ENCODE data around the gene ASCL3.
"Not testable (repeated sequence)": the region's sequence is repeated elsewhere in the genome, so short reads cannot be mapped to it uniquely, and the experiment has no call there.

The ASCL3 gene

DNA sequence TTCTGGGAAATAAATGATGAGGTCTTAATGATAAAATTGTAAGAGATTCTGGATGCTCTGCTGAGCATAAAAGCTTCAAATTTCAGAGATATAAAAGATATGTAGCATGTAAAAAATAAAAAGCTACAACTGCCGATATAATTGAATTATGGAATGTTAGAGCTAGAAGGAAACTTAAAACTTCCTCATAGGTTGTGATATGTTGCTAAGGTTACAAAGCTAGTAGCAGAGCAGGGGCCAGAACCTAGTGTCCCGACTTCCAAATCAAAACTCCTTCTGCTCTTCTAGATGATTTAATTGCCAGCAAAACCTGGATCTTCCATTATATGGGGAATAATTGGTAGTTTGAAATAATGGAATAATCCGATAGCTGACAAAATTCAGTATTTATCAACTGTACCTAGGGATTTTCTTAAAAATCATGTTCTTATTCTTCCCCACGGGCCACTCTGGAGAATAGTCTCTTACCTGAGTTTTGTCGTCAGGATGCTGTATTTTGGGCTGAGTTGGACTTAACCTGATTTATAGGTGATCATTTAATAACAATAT, at the start of gene ASCL3:
Gene ASCL3 (minus strand): TSS at position 499 of the 549 bp plus-strand sequence. CDS start 4,855 bp downstream, outside the sequence.
- no peaks in the 10 kb centered on the region for H3K9me3 Mint-ChIP-seq
- no peaks in the 10 kb centered on the region for H3K4me1 Mint-ChIP-seq (ENCODE audit: low read depth)
- peaks cover 16% of the 10 kb centered on the region for H3K27me3 Mint-ChIP-seq (ENCODE audit: low read depth)
- no peak within 1 kb of the TSS for H3K4me3 Mint-ChIP-seq
- H3K36me3 Mint-ChIP-seq (ENCODE audit: low read depth): peaks cover 10% of the 10 kb centered on the region
- no peak within 1 kb of the TSS for H3K27ac Mint-ChIP-seq

GRCh38 chr11:8989453-8989852, 46.6 kb upstream of the ASCL3 start:
- peaks cover 9% of the 10 kb centered on the region for H3K27me3 Mint-ChIP-seq (ENCODE audit: low read depth)
- no peaks in the 10 kb centered on the region for H3K36me3 Mint-ChIP-seq (ENCODE audit: low read depth)
- H3K27ac Mint-ChIP-seq: no peak overlapping the region
- no peaks in the 10 kb centered on the region for H3K9me3 Mint-ChIP-seq
- H3K4me1 Mint-ChIP-seq (ENCODE audit: low read depth): peaks cover 15% of the 10 kb centered on the region
- H3K4me3 Mint-ChIP-seq: no peak overlapping the region

DNA sequence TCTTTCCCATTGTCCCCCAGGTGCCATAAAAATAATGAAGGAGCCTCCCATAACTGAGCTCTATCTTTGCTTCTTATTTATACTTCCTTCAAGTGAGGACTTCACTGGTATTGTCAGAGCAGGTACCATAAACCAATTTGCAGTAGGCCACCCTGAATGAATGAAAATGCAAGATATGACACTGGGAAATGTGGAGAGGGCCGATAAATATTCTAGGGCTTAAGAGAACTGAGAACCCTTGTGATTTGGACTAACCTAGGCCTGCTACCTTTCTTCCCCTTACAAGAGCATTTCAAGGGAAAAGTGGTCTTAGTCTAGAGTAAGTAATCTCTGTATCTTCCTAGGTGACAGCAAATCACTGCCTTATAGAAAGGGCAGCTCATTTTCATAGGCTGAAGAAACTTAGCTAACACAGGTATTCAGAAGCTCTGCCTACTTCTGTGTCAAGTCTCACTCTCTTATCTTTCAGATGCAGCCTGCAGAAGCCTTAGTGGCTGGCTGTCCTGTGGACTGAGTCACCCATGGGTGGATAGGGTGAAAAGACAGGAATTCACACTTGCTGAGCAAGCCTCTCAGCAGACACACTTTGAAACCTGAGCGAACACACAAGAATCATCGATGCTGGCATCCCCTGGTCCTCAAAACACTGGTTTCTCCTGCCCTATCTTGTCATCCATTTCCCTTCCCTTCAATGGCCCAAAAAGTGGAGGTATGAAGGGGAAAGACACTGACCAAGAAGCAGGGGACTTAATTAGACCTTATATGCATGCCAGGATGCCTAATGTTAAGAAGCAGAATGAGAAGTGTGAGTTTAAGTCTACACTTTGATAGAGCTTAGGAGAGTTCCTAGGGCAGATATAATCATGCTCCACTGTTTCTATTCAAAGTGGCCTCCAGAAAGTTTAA, 45.8 kb upstream of the ASCL3 start:
- H3K27ac Mint-ChIP-seq: no peak overlapping the region
- H3K36me3 Mint-ChIP-seq (ENCODE audit: low read depth): no peaks in the 10 kb centered on the region
- no peak overlapping the region for H3K4me3 Mint-ChIP-seq
- H3K4me1 Mint-ChIP-seq (ENCODE audit: low read depth): peaks cover 15% of the 10 kb centered on the region
- H3K9me3 Mint-ChIP-seq: no peaks in the 10 kb centered on the region
- H3K27me3 Mint-ChIP-seq (ENCODE audit: low read depth): peaks cover 9% of the 10 kb centered on the region

DNA sequence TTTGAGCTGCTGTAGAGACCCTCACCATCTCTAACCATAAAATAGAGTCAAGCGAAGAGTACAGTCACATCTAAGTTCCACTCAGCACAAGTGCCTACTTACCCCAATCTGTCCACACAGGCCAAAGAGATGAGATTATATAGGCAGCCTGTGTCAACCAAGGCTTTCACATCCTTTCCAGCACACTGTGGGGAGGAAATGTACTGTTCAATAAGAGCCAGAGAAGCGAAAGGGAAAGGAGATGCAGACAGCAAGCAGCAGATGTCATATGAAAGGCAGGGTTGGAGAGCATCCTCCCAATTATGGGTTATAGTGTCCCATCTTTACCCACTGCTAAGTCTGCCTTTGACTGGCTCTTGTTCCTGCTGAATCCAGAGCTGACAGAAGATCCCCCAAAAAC, 44.6 kb upstream of the ASCL3 start:
- no peaks in the 10 kb centered on the region for H3K36me3 Mint-ChIP-seq (ENCODE audit: low read depth)
- no peak overlapping the region for H3K4me3 Mint-ChIP-seq
- no peaks in the 10 kb centered on the region for H3K9me3 Mint-ChIP-seq
- H3K27ac Mint-ChIP-seq: peak overlapping the region; percentile 55
- H3K4me1 Mint-ChIP-seq (ENCODE audit: low read depth): peaks cover 15% of the 10 kb centered on the region
- peaks cover 3% of the 10 kb centered on the region for H3K27me3 Mint-ChIP-seq (ENCODE audit: low read depth)

- not testable (repeated sequence) for H3K36me3 Mint-ChIP-seq (ENCODE audit: low read depth); H3K27me3 Mint-ChIP-seq (ENCODE audit: low read depth); H3K4me3 Mint-ChIP-seq; H3K9me3 Mint-ChIP-seq; H3K27ac Mint-ChIP-seq
- H3K4me1 Mint-ChIP-seq (ENCODE audit: low read depth): peaks cover 15% of the 10 kb centered on the region
Measured at GRCh38 chr11:8986772-8987171, 44.0 kb upstream of the ASCL3 start.

DNA sequence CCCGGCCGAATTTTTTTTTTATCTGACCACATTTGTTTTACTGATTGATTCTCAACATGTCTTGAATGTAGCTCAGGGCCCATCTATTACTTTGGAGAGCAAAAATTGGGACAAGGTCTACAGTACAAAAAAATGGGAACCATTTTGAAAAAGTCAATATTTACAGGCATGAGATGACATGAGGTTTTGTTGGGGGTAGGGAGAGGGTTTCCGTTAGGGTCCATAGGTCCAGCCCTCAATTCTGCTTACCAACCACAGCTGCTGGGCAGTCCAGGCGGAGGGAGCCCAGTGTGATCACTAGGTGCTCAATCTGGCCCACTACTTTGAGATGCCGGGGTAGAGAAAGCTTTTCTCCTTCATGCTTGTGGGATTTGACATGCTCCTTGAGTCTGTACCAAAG, 42.6 kb upstream of the ASCL3 start:
- H3K4me1 Mint-ChIP-seq (ENCODE audit: low read depth): peaks cover 15% of the 10 kb centered on the region
- H3K27me3 Mint-ChIP-seq (ENCODE audit: low read depth): no peaks in the 10 kb centered on the region
- no peak overlapping the region for H3K27ac Mint-ChIP-seq
- H3K36me3 Mint-ChIP-seq (ENCODE audit: low read depth): no peaks in the 10 kb centered on the region
- no peaks in the 10 kb centered on the region for H3K9me3 Mint-ChIP-seq
- H3K4me3 Mint-ChIP-seq: no peak overlapping the region

- Mint-ChIP-seq H3K27me3 (ENCODE audit: low read depth) (no peaks in the 10 kb centered on the region), H3K9me3 (no peaks in the 10 kb centered on the region), H3K4me3 (no peak overlapping the region), H3K36me3 (ENCODE audit: low read depth) (no peaks in the 10 kb centered on the region), H3K4me1 (ENCODE audit: low read depth) (peaks cover 10% of the 10 kb centered on the region), H3K27ac (no peak overlapping the region)
Measured at GRCh38 chr11:8983552-8983951, 40.7 kb upstream of the ASCL3 start.

DNA sequence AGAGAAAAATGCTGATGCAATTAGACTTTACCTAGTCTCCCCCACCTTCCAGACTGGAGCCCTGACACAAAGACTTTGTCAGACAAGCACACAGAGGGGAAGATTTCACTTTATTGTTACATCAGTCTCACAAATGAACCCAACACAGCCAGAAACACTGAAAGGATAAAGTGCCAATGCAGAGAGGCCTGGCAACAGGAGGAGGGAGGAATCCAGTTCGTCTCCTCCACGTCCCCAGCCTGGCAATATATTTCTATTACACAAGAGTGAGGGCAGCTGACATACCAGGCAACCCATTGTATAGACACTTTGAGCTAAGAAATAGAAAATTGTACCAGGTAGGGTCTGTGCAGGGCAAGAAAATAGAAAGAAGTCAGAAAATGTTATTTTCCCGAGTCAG, 37.7 kb upstream of the ASCL3 start:
- no peaks in the 10 kb centered on the region for H3K9me3 Mint-ChIP-seq
- H3K4me3 Mint-ChIP-seq: no peak overlapping the region
- H3K4me1 Mint-ChIP-seq (ENCODE audit: low read depth): no peaks in the 10 kb centered on the region
- no peak overlapping the region for H3K27ac Mint-ChIP-seq
- H3K27me3 Mint-ChIP-seq (ENCODE audit: low read depth): no peaks in the 10 kb centered on the region
- H3K36me3 Mint-ChIP-seq (ENCODE audit: low read depth): no peaks in the 10 kb centered on the region

DNA sequence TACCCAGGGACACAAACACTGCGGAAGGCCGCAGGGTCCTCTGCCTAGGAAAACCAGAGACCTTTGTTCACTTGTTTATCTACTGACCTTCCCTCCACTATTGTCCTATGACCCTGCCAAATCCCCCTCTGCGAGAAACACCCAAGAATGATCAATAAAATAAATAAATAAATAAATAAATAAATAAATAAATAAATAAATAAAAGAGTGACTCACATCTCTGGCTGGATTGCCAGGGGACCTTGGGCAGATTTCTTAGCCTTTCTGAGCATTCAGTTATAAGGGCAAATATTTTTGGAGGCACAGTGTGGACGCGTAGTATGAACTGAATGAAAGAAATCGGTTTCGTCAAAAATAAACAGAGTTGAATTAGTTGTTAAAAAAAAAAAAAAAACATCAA, 36.5 kb upstream of the ASCL3 start:
- not testable (repeated sequence) for H3K4me1 Mint-ChIP-seq (ENCODE audit: low read depth); H3K27ac Mint-ChIP-seq; H3K27me3 Mint-ChIP-seq (ENCODE audit: low read depth); H3K9me3 Mint-ChIP-seq; H3K4me3 Mint-ChIP-seq; H3K36me3 Mint-ChIP-seq (ENCODE audit: low read depth)

GRCh38 chr11:8973121-8973520, 30.3 kb upstream of the ASCL3 start:
- H3K27me3 Mint-ChIP-seq (ENCODE audit: low read depth): no peaks in the 10 kb centered on the region
- H3K9me3 Mint-ChIP-seq: no peaks in the 10 kb centered on the region
- no peaks in the 10 kb centered on the region for H3K36me3 Mint-ChIP-seq (ENCODE audit: low read depth)
- no peak overlapping the region for H3K27ac Mint-ChIP-seq
- H3K4me3 Mint-ChIP-seq: no peak overlapping the region
- H3K4me1 Mint-ChIP-seq (ENCODE audit: low read depth): no peaks in the 10 kb centered on the region

DNA sequence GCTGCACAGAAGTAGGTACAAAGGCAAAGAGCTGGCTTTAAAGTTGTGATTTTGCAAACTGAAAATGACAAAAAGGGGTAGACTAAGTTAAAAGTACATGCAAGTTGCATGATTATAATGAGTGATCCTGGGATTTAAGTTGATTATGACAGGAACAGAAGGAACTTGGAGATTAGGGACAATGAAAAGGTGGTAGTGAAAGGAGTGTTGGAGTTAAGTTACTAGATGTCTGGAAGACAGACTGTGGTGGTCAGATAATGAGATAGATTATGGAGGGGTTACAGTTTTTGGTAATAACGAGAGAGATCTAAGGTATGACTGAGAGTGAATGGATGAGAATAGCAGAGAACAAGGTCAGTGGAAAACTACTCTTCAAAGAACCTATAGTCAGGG, 29.1 kb upstream of the ASCL3 start:
- Mint-ChIP-seq H3K27me3 (ENCODE audit: low read depth) (no peaks in the 10 kb centered on the region), H3K4me1 (ENCODE audit: low read depth) (peaks cover 2% of the 10 kb centered on the region), H3K36me3 (ENCODE audit: low read depth) (no peaks in the 10 kb centered on the region), H3K9me3 (no peaks in the 10 kb centered on the region), H3K27ac (no peak overlapping the region), H3K4me3 (no peak overlapping the region)

DNA sequence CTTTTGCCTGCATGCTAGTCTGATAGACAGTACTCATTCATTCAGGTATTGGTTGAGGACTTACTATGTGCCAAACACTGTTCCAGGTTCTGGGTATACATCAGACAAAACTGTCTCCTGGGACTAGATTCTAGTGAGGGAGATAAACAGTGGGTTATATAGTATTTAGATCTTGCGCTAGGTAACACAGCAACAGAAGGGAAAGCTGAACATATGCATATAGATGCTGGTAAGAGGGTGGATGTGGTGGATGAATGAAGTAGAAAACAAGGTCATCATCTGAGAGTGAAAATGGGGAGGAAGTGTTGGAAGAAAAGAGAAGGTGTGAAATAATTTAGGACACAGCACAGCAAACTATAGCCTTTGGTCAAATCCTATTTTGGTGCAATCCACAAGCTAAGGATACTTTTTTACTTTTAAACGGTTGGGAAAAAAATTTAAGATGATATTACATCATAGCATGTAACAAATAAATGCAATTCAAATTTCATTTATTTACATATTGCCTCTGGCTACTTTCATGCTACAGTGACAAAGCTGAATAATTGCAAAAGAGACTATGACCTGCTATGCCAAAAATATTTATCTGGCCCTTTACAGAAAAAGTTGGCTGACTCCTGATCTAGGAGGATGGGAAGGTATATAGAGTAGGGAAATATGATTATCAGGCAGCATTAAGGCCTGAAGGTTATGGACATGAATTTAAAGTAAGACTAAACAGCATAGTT, 28.5 kb upstream of the ASCL3 start:
- Mint-ChIP-seq H3K4me1 (ENCODE audit: low read depth) (peaks cover 2% of the 10 kb centered on the region), H3K4me3 (no peak overlapping the region), H3K9me3 (no peaks in the 10 kb centered on the region), H3K27ac (no peak overlapping the region), H3K27me3 (ENCODE audit: low read depth) (no peaks in the 10 kb centered on the region), H3K36me3 (ENCODE audit: low read depth) (no peaks in the 10 kb centered on the region)

DNA sequence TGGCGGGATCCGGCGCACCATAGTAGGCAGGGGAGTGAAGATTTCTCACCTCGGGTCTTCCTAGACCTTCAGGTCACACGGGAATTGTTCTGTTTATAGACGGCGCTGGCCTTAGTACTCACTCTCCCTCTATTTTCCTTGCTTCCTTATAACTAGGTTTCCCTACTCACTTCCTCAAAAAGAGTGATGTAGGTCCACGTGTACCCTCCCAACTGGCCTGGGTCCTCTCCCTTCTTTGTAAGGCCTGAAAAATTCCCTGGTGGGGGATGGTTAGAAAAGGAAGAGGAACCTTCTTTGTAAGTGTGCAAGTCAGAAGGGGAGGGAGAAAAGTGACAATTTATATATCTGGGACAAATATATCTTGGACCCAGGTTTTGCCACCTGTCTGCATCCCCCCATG, 24.4 kb upstream of the ASCL3 start:
- Mint-ChIP-seq H3K27ac (no peak overlapping the region), H3K4me3 (no peak overlapping the region), H3K4me1 (ENCODE audit: low read depth) (peaks cover 22% of the 10 kb centered on the region), H3K36me3 (ENCODE audit: low read depth) (peaks cover 6% of the 10 kb centered on the region), H3K9me3 (no peaks in the 10 kb centered on the region), H3K27me3 (ENCODE audit: low read depth) (no peaks in the 10 kb centered on the region)

DNA sequence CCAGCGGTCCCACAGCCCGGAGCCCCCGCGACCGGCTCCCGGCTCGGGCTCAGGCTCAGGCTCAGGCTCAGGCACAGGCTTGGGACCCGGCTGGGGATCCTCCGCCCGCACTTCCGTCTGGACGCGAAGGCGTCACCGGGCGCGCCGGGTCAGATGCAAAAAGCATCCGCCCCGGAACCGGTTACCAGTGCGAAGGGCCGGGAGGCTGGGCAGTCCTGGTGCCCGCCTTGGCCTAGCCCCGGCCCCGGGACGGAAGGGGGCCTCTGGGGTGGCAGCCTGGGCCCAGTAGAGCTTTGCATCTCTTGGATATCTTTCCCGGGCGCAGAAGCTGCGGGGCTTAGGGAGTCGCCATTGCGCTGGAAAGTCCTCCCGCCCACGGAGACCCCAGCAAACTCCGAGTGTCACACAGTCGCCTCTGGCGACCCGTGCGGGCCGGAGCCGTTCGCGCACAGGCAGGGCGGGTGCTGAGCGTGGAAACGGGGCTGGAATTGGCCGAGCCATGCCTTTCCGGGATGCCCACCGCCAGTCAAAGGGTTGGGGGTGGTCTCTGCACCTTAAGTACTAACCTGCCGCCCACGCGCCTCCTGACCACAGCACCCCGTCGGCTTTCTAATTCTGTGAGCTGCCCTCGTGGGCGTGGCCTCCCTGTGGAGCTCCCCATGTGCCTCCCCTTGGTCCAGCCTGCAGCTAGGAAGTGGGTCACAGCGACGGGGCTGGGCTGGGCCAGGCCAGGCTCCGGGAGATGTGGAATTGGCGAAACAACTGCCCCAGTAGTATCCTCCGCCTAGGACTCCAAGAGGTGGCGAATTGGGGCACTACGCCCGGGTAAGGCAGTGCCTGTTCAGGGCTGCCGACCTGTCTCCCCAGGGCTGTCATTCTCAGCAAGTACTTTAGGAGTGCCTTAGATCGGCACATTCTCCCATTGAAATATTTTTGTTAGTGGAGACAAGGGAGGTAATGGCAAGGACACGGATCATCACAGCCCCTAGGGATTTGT, 21.8 kb upstream of the ASCL3 start, which contains the start of gene TMEM9B:
Gene TMEM9B (minus strand): TSS at position 119 of the 997 bp plus-strand sequence. CDS start 129 bp downstream, outside the sequence.
- H3K4me1 Mint-ChIP-seq (ENCODE audit: low read depth): peaks cover 24% of the 10 kb centered on the region
- peak within 1 kb of the TSS; percentile 98 for H3K4me3 Mint-ChIP-seq
- peaks cover 9% of the 10 kb centered on the region for H3K36me3 Mint-ChIP-seq (ENCODE audit: low read depth)
- H3K27me3 Mint-ChIP-seq (ENCODE audit: low read depth): no peaks in the 10 kb centered on the region
- H3K9me3 Mint-ChIP-seq: no peaks in the 10 kb centered on the region
- H3K27ac Mint-ChIP-seq: peak within 1 kb of the TSS; percentile 94

Measured in T-helper 1 cell treated with Interleukin-12 subunit alpha and Interleukin-12 subunit beta and Interleukin-4 antibody, amounts not matched to agents 30 μg/mL and 1 μg/mL, for 36 hours (primary cell).